GM21529 (cell line): ENCODE results near the gene CLCA2.
A peak's percentile ranks its signal among the peaks of the same experiment; 100 is the strongest.

Source experiments
- ATAC-seq: cut with Tn5 transposase; IDR thresholded peaks from one replicate; pipeline ENCODE4 v1.9.1; 2021; ENCODE audit not compliant: unreplicated experiment

The CLCA2 gene

GRCh38 chr1:86429122-86429725, 5.3 kb downstream of the CLCA2 start:
- ATAC-seq, result no peak

GRCh38 chr1:86429835-86430234, 5.9 kb downstream of the CLCA2 start:
- no peak for ATAC-seq

GRCh38 chr1:86430376-86430775, 6.4 kb downstream of the CLCA2 start:
- no peak for ATAC-seq

DNA sequence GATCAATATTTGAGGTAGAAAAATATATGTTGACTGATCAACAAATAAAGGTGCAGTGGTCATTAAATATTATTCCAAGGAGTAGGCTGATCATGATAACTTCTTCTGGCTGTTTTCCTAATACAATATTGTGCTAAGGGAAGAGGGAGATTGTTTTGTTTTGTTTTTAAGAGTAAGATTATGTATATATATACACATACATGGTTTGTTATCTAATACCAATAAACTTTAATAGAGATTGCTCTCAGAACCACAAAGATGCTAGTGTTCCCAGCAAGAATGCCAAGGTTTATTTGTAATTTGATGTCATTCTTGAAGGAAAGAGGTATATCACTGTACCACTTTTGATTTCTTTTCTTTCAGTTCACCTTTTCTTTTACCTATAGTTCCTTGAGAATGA, 10.1 kb downstream of the CLCA2 start:
- ATAC-seq, result no peak

DNA sequence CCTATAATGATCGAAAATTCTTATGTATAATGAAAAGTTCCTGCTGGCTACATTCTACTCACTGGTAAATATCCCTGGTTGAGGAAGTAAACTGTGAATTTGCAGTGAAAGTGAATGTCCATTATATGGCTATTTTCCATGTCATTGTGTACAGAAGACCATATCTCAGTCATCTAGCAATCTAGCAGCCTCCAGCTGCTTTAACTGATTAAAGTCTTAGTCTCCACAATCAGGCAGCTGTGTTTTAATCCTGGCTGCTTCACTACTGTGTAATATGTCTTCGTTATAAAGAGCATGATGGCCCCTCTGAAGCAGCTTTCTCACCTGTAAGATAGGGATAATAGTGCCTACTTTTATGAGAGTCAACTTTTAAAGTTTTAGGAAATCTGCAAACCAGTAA, 11.4 kb downstream of the CLCA2 start:
- no peak for ATAC-seq

DNA sequence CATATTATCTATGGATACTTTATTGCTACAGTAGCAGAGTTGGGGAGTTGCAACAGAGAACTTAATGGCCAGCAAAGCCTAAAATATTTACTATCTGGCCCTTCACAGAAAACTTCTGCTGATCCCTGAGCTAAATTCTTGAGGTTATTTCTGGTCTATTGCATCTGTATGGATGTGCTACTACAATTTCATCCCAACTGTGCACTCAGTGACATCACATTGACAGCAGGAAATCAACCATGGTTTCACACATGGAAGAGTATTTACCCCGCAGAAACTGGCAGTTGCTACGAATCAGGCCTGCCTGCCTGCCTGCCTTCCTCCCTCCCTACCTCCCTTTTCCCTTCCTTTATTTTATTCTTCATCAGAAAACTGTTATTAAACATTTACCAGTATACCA, 12.1 kb downstream of the CLCA2 start:
- ATAC-seq, result no peak

DNA sequence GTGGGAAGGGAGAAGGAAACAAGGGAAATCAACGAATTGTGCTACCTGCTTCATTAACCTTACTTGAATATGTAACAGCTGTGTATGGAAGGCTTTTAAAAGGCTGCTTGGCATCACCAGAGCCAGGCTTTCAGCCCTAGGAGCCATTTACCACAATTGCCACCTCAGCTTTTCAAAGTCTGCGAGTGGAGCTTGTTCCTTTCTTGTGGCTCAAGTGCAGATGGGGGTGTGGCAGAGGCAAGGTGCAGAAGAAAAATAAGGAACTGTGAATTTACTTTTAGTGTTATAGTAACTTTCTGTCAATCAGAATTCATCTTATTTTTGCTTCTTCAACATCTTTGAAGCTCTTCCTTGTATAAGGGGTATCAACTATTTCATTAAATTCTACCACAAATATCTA, 17.6 kb downstream of the CLCA2 start:
- no peak for ATAC-seq

GRCh38 chr1:86441997-86442396, 18.0 kb downstream of the CLCA2 start:
- ATAC-seq, result no peak

DNA sequence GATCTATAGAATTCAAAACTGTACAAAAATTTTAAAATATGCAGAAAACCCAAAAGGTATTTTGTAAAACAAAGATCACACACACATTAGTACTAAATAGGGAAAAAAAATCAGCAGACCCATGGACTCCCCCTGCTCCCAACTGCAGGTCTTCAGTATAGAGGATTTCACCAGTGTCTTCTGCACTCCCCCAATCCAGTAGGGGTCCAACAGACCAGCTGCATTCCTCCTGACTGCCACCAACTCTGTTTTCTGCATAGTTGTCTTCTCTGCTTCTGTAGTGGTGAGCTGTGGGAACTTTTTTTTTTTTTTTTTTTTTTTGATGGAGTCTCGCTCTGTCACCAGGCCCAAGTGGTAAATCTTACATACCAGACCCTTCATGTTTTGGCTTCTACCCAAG, 21.9 kb downstream of the CLCA2 start:
- no peak for ATAC-seq

DNA sequence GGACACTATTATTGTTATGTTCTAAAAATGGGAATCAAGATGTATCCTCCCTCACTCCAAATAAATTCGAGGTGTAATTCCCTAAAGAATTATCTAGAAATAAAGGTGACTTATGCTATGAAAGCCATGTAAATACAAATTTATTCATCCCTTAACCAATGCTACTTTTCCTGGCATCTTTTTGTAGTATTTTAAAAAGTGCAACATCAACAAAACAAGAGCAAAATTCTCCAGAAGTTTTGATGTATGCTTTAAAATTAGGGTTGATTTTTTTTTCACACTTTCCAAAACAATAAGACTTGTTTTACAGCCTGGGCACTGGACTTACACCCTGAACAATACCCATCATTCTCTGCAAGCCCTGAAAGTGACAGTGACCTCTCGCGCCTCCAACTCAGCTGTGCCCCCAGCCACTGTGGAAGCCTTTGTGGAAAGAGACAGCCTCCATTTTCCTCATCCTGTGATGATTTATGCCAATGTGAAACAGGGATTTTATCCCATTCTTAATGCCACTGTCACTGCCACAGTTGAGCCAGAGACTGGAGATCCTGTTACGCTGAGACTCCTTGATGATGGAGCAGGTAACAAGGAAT, 23.3 kb downstream of the CLCA2 start:
- no peak for ATAC-seq

GRCh38 chr1:86448670-86449069, 24.7 kb downstream of the CLCA2 start:
- no peak for ATAC-seq

GRCh38 chr1:86449103-86449502, 25.1 kb downstream of the CLCA2 start:
- no peak for ATAC-seq

DNA sequence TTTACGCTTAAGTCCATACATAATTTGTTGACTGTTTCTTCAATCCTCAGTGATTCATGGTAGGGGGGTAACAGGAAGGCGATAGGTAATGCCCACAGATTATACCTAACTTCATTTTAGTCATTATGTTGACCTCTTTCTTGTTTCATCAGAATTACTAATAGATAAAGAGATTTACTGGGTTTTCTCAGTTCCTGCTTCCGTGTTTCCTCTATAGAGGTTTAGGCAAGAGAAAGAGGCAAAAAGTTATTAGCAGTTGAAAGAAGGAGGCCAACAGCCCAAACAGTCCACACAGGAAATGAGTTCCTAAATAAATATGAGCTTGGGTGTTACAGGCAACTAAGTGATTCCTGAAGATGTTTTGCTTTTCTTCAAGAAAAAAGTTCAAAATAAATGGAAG, 26.9 kb downstream of the CLCA2 start:
- no peak for ATAC-seq

DNA sequence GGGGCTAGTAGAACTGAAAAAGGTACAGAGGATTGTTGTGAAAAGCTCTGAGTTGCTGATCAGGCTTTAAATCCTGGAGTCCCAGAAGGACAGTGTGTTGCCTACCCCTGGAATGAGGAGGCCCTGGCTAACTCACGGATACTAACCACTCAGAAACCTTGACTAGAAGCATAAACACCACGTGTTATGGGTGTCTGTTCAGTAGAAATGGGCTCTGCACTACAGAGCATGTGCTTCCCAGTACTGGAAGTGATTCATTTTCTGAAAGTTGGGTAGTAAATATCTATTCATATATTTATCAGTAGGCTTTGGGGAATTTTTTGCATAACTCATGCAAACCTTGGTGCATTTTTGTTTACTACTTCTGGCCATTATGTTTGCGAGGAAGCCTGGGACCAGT, 29.7 kb downstream of the CLCA2 start:
- peak; percentile 65 for ATAC-seq

GRCh38 chr1:86455073-86455472, 31.1 kb downstream of the CLCA2 start:
- ATAC-seq, result no peak

DNA sequence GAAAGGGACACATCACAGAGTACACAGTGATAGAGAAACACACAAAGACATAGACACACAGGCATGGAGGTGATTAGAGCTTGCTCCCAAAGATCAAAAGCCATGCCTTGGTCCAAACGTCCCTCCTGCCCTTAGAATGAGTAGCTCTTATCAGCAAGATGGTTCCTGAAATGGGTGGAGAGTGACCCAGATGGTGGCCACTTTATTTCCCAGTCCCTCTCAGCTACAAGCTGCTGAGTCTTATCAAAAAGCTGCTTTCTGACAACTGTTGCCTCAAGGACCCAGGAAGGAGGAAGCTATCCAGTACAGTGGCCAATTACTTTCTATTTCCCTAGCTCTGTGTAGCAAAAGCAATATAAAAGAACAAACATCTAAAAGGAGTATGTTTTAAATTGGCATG, 37.0 kb downstream of the CLCA2 start:
- no peak for ATAC-seq

DNA sequence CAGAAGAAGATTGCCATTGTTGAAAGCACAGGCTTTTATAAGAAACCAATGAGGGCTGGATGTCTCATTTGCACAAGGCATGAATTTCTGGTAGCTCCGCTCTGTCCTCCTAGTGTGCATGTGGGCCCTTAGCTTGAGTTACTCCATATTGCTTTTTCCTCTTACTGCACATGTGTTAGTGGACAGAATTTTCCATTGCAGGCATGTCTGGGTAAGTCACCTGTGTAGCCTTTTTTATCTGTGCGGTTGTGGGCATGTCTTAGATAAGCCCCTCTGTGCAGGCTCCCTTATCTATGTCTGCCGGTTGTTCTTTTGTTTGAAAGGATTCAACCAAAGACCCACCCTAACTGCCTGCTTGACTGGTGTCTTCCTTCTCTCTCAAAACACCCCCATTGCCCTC, 37.5 kb downstream of the CLCA2 start:
- ATAC-seq, result no peak

DNA sequence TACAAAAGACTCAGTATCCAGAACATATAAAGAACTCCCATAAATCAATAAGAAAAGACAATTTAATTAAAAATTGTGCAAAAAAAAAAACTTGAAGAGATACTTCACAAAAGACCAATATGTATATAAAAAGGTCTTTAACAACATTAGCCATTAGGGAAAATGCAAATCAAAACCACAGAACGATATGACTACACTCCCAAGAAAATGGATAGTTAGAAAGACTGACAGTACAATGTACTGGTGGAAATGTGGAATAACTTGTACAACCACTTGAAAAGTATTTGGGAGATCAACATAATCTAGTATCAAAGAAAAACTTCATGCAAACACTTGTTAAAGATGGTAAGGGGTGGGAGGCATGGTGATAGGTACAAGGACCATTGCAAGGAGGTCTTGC, 40.8 kb downstream of the CLCA2 start:
- no peak for ATAC-seq

DNA sequence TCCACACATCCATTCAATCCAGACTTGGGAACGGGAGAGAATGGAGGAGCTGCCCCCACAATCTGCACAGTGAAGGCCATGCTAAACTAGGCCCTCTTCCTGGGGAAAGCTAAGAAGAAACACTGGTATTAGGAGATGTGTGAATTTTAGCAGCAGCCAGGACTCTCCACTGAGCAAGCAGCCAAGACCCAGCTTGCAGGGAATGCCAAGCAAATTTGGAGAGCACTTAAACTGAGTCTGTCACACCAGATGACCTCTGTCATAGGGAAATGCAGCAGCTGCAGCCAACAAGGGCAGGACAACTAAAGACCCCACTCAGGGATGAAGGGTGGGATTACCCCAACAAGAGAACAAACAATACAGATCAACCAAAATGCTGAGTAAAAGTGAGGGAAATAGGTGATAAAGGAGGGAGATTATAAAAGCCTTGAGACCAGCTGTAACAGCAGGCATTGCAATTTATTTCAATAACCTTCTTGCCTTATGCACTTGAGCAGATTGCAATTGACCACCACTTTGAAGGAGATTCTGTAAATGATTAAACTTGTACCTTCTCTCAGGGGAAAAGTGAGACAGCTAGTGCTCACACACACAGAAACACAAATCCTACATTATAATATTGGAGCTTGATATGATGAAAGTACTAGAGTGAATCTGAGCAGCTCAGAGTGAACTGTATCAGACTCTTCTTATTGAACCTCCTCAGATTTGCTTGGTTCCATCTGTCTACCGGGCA, 42.3 kb downstream of the CLCA2 start:
- no peak for ATAC-seq

DNA sequence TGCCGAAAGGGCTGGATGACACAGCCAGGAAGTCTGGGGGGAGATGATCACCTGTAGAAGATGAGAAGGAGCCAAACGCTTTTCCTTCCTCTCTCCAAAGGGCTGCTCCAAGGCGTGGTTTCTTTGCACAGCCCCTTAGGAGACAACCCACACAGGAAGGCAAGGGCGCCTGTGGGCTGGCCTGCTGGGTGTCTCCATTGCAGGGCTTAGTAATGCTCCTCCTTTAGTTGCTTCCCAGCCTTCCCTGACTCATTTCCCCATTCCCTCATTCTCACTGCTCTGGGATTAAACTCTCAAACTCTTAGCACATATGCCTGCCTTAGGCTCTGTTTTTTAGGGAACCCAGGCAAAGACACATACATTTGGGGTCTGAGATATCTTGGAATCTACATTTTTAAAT, 43.0 kb downstream of the CLCA2 start:
- no peak for ATAC-seq

DNA sequence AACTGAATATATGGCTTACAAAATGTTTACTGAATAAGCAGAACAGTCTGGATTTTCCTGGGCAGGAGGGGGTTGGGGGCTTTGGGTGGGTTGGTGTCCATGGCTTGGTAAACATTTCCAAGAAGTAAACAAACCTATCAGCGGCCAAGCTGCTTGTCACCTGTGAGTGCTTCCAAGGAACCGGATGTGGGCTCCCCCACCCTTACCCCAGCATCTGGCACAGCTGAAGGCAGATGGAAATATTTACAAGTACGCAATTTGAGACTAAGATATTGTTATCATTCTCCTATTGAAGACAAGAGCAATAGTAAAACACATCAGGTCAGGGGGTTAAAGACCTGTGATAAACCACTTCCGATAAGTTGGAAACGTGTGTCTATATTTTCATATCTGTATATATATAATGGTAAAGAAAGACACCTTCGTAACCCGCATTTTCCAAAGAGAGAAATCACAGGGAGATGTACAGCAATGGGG, 44.6 kb downstream of the CLCA2 start, which contains the start of gene CLCA1:
CLCA1 (plus strand) TSS at position 427 of the 477 bp plus-strand sequence; CDS start at position 472, 45 bp downstream.
- no peak for ATAC-seq

- ATAC-seq, result peak; percentile 68
These were observed 46.9 kb downstream of the CLCA2 start for GRCh38 chr1:86470859-86471258.
